SK-MEL-5 (cell line): ENCODE results near the gene NLGN1. TPM values are rescaled to one million over a fixed set of nuclear protein-coding genes. Genes with fewer than 3 reads are reported as not detected.
A peak's percentile ranks its signal among the peaks of the same experiment; 100 is the strongest.

ENCODE experiments used
- DNase-seq: peaks from one replicate; pipeline ENCODE4 v3.0.0-alpha.2; 2016; ENCODE audit warnings: low read depth, low spot score
- in situ Hi-C: cut with HindIII; loops from 2 replicates; pipeline ENCODE4 v1.10.0; 2016; ENCODE audit warnings: low sequenced_read_pairs, high pct_unique_total_duplicates, low pct_unique_long_range_greater_than_20kb
- total RNA-seq: library from RNA; depleted of rRNA; stranded (reverse); fragments of >200 nt; shearing (Covaris generic); gene quantifications from 2 replicates; pipeline ENCODE4 v1.2.3, GENCODE V29; 2014

Gene NLGN1
- total RNA-seq, 1 experiment from 2014 or later, result 35.2 TPM

DNA sequence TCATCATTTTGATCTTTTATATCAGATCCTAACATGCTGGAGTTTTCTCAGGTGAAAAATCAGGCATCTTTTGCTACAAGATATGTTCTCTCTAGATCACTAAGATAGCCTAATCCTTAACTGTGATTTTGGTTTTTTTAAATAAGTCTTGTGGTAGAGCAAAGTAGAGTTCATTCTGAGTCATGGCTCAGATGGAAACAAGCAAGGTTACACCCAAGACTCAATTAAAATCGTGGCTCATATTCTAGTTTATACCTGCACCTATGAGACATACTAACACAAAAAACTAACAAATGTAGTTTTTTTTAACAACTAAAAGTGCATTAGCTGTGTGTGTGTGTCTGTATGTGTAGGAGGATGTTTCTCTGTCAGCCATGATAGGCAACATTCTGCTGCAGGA lies 428.2 kb downstream of the NLGN1 start:
- in situ Hi-C loops, result no loop called here
- no peak for DNase-seq

DNA sequence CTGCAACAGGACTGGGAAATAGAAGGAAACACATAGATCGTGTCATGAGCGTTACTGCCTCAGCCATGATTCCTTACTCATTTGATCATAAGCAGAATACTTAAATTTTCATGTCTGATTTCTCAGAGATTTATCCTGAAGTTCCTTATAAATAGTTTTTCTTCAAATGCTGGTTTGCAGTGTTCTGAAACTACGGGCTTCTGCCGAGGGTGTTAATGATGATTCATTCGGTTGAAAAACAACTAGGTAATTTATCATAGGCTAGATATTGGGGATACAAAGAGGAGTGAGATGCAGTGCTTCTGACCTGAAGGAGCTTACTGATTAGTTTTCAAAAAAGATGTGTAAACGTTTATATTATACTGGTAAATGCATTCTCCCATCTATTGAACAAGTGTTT lies 428.9 kb downstream of the NLGN1 start:
- no peak for DNase-seq
- in situ Hi-C loops, result no loop called here

DNA sequence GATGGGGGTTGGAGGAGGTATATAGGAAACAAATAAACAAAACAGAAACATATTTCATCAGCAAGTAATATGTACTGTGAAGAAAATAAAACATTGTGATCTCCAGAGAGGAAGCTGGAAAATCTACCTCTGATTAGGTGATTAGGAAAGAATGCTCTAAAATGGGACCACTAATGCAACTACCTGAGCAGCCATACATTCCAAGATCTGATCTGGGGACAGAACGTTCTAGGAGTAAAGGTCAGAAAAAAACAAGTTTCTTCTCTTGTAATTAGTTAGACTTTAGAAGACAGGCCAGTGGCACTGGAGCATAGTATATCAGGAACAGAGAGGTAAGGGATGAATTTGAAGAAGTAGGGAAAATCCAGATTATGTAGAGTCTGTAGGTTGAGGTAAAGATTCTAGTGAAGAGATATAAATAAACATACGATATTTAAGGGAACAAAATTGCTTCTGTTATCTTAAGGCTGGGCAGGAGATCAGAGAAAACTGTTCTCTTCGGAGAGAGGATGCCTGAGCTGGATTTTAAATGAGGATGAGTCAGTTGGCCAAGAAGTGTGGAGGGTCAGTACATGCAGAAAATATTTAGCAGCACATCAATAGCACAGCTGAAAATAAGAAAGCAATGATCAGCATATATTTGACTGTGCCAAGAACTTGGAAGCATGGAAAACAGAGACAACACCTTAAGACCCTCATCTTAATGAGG lies 429.5 kb downstream of the NLGN1 start:
- DNase-seq, result no peak
- in situ Hi-C loops, result no loop called here

DNA sequence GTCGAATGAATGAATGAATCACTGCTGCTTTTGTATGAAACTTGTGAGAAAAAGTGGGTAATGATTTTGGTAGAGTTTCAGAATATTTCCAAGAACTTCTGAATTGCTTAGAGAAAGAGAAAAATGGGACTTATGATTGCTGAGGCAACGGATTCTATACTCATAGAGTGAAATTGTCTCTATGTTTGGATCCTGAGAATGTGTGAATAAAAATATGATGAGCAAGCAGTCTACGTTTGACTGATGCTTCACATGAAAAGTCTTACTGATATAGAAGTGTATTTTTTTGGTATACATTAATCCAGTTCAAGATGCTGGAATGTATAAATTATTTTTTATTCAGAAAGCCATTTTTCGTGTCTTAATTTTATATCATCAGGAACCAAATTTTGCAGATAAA lies 441.1 kb downstream of the NLGN1 start:
- DNase-seq, result no peak
- in situ Hi-C loops, result no loop called here

DNA sequence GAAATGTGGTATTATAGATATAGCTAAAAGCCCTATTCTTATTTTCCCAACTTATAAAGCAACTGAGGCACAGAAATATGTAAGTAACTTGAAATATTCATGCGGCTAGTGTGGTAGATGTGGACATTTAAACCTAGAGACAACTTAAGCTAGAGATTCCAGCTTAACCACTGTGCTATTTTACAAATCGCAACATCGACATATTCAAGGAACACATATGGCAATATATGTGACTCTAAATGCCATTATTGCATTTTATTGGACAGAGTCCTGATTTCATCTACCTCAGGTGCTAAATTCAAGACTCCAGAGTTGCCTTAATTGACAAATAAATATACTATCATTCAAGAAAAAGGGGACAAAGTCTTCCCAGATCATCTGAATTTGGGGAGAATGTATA lies 442.3 kb downstream of the NLGN1 start:
- in situ Hi-C loops, result no loop called here
- no peak for DNase-seq

DNA sequence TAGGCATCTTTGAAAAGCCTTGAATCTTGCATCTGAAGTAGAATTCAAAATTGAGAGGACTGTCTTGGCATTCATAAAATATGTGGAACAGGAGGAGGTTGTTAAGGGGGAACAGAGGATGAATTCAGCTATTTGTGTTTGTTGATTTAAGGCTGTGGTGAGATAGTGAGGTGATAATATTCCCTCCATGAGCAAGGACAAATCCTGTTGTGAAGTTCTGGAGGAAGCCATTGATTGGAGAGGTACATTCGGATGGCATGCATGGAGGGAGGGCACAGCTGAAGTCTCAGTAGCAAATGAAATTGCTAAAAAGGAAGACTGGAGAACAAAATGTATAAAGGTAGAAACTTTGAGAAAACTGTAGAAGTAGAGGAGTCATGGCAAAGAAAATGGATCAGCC lies 443.8 kb downstream of the NLGN1 start:
- DNase-seq, result no peak
- in situ Hi-C loops, result no loop called here

DNA sequence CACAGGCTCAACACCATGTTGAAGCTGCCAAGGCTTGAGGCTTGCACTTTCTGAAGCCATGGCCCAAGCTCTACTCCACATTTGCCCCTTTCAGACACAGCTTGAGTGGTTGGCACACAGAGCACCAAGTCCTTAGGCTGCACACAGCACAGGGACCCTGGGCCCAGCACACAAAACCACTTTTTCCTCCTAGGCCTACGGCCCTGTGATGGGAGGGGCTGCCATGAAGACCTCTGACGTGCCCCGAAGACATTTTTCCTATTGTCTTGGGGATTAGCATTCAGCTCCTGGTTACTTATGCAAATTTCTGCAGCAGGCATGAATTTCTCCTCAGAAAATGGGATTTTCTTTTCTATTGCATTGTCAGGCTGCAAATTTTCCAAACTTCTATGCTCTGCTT lies 445.5 kb downstream of the NLGN1 start:
- in situ Hi-C loops, result no loop called here
- no peak for DNase-seq

DNA sequence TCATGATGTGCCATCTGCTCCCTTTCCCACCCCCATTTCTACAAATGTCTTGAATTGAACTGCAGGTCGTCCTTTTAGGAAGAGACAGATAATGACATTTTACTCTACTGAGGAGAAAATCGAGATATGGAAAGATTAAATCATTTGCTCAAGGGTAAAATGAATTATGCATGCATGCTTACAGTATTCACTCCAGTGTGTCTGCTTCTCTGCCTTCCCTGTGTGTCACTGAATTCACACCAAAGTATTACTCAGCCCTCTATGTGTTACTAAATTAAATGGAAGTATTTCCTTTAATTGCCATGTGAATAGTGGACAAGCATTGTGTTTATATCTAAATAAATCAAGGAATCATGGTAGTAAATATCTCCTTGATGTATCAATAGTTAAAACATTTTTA lies 449.0 kb downstream of the NLGN1 start:
- in situ Hi-C loops, result no loop called here

DNA sequence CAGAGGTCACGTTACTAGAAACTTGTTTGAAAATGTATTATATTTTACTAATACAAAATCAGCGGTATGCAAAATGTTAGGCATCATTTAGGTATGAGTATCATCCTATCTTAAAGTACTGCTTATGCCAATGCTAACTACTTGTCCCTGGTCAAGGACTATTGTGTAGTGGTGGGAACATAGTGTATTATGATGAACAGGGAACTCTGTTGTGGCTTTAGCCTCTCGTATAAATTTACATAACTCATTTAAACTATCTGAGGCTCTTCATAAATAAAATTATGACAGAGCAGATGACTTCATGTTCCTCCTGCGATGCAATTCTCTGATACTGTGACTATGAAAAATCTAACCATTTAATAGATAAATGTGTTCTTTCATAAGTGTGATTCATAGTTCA lies 451.9 kb downstream of the NLGN1 start:
- DNase-seq, result no peak
- in situ Hi-C loops, result no loop called here

More for the DNA sequence above, 449.0 kb downstream of the NLGN1 start:
- no peak for DNase-seq

DNA sequence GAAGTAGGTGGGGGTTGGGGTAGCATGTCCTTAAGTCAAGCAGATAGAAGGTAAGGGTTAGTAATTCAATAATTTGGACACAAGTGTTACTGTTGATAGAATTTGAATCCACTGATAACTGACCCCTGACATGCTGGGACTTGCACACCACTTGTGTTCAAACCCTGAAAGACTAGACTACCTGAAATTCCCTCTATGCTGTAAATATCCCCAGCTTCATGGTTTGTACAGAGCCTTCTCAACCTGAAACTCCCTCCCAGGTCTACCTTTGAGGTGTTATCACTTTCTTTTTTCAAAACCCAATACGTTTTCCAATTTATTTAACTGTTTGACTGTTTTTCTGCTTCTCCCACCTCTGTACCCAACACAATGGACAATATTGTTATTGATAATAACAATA lies 459.6 kb downstream of the NLGN1 start:
- in situ Hi-C loops, result loop anchor here (25.0 kb wide), 1 partner anchor 95 kb away; no protein-coding TSS in a partner anchor
- no peak for DNase-seq

DNA sequence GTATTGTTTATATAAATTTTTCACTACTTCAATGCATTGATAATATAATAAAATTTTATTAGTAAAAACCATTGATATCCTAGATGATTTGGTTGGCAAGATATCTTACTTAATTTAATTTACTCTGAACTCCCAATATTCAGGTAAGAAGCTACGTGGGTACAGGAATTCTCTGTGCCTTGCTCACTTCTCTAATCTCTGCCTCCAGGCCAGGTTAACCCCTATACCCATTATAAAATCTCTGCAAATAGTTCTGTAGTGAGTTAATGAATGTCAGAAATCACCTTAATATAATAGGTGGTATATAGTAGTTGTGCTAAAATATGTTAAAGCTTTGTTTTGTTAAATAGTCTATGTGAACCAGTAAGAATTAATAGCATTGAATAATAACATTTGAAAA lies 465.2 kb downstream of the NLGN1 start:
- in situ Hi-C loops, result loop anchor here (25.0 kb wide), 1 partner anchor 100 kb away; no protein-coding TSS in a partner anchor
- no peak for DNase-seq

DNA sequence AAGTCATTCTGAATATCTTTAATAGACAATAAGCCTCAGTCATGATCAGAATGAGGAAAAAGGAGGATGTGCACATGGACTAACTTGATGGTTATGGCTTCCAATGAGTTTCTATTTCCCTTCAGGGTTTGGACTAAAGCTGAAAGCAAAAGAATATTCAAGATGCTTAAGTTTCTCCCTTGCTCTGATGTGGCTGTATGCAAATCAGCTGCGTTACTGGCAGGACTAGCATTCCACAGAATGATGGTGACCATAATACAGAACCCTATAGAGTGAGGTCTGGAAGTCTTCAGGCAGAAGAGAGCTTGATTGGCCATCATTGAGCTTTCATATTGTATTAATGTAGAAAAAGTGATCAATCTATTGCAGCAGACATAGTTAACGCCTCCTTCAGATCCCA lies 466.0 kb downstream of the NLGN1 start:
- DNase-seq, result no peak
- in situ Hi-C loops, result loop anchor here (25.0 kb wide), 1 partner anchor 101 kb away; no protein-coding TSS in a partner anchor

DNA sequence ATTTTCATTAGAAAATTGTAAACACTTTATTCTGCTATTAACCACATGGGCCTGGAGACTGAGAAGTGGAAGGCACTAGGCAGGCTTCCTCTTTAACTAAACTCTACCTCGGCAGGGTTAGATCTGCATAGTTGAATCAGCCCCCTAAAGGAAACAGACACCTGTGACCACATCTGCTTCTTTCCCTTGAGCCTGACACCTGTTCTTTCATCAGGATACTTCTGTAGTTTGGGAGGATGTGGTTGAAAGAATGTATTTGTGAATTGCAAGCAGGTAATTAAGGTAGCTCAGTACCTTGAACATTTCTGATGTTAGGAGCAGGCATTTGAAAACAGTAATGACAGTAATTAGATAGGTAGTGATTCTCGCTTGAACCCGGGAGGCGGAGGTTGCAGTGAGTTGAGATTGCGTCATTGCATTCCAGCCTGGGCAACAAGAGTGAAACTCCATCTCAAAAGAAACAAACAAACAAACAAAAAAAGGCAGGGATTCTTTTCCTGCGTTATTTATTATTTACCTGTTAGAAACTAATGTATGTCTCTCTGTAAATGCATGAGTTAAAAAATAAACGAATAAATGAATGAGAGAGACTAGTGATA lies 468.5 kb downstream of the NLGN1 start:
- DNase-seq, result no peak
- in situ Hi-C loops, result loop anchor here (25.0 kb wide), 1 partner anchor 104 kb away; no protein-coding TSS in a partner anchor

DNA sequence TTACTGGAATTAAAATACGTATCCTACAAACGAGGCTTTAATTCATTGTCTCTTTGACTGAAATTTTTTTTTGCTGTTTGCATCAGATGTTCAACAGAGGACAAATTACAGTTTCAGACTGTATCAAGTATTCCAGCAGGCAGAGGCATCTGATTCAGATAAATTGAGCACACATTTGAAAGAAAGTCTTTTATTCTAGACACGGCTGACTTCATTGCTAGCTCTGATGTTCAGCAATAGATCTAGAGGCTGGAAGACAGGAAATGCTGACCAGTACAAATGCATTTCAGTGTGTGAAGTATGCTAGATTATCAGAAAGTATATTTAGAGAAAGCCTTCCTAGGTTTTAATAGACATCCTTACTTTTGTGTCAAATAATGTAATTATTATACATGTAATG lies 472.2 kb downstream of the NLGN1 start:
- DNase-seq, result peak; percentile 47
- in situ Hi-C loops, result loop anchor here (25.0 kb wide), 1 partner anchor 107 kb away; no protein-coding TSS in a partner anchor

DNA sequence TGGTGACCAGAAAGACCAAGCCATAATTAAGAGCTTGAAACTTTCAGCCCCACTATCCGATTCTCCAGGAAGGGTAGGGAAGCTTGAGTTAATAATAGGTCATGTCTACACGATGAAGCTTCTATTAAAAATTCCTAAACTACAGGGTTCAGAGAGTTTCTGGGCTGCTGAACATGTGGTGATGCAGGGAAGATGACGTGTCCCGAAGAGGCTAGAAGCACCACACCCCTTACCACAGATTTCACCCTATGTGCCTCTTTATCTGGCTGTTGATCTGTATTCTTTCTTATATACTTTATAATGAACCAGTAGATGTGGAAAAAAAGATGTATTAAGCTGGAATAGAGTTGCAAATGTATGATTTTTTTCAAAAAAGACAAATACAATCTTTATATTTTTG lies 473.4 kb downstream of the NLGN1 start:
- no peak for DNase-seq

DNA sequence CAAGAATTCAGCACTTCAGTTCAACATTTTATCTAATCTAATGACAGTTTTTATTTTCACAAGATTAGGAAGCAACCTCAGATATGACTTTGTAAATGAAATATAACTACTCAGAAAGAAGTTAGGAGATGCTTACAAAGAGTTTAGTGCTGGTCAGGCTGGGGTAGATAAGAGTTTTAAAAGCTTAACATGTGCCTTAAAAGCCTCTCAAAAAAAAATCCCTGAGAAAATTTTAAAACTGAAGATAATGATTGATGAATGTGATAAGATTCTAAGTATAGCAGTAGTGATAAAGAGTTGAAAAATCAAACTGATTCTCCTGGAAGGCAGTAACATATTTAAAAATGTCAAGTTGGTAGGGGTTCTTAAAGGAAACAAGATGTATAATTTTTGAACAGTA lies 478.2 kb downstream of the NLGN1 start:
- in situ Hi-C loops, result no loop called here
- no peak for DNase-seq

More for the DNA sequence above, 473.4 kb downstream of the NLGN1 start:
- in situ Hi-C loops, result loop anchor here (25.0 kb wide), 1 partner anchor 109 kb away; no protein-coding TSS in a partner anchor

DNA sequence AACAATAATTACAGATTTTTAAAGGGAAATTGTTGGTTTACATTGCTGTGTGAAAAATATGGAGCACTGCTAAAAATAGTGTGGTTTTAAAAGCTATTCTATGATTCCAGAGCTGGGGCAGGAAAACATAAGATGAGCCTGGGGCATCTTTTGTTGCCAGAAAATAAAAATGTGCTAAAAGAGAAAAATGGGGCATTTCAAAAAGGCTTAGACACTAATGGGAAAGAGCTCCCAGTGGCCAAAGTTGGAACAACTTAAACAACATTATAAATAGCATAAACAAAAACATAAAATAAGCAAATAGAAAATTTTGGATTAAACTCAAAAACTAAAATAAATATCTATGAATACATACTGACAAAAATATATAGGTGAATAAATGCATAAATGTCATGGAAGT lies 478.9 kb downstream of the NLGN1 start:
- in situ Hi-C loops, result no loop called here
- DNase-seq, result peak; percentile 38

DNA sequence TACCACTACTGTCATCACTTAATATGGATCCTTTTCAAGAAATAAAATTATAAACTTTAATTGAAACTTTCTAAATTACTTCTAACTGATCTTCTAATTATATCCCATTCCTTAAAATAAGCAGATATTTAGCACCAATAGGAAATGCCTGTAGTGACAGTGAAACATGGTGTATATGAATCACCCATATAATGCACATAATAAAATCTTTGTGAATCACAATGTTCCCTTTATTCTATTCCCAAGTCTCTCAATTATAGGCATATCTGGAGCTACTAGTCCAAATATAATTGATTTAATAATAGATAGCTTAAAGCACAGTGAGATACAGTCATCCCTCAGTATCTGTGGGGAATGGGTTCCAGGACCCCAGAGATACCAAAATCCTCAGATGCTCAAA lies 490.3 kb downstream of the NLGN1 start:
- in situ Hi-C loops, result no loop called here
- peak; percentile 72 for DNase-seq

DNA sequence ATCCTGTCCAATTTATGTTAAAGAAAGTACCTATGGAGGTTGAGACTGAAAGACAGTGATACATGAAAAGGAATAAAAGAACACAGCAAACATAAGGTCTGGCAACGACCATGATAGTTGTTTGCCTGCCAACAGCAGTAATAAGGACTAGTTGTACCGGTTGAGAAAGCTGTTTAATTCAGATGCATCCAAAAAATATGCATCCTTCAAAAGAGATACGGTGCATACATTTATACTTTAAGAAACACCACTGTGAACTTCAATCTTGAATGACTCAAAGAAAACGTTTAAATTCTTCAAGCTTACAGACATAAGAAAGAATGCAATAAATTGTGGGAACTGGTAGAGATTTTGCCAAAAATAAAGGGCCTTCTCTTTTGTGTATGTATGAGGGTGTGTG lies 492.1 kb downstream of the NLGN1 start:
- in situ Hi-C loops, result no loop called here
- no peak for DNase-seq
